Parathyroid adenoma (tissue), 2 donors: Measurements from ENCODE around the gene AKT2.

Experiments used
- H2AFZ ChIP-seq: fragments of 300-600 bp; sonication (generic); one replicate; pipeline ENCODE4 v1.7.0; 2017; ENCODE audit warnings: antibody characterized with exemption, mild to moderate bottlenecking
- H3K27ac ChIP-seq: fragments of 300-600 bp; sonication (generic); one replicate; pipeline ENCODE4 v1.7.0; 2017
- H3K27me3 ChIP-seq: fragments of 300-600 bp; sonication (generic); one replicate; pipeline ENCODE4 v1.7.0; 2017; ENCODE audit warnings: low read length; ENCODE audit not compliant: control insufficient read depth, insufficient read depth
- H3K36me3 ChIP-seq: fragments of 300-600 bp; sonication (generic); one replicate; pipeline ENCODE4 v1.7.0; 2017; ENCODE audit warnings: low read length; ENCODE audit not compliant: control insufficient read depth, insufficient read depth
- H3K4me1 ChIP-seq: fragments of 300-600 bp; sonication (generic); one replicate; pipeline ENCODE4 v1.7.0; 2017; ENCODE audit warnings: control low read depth
- H3K4me2 ChIP-seq: fragments of 300-600 bp; sonication (generic); one replicate; pipeline ENCODE4 v1.7.0; 2017; ENCODE audit warnings: low read length
- H3K4me3 ChIP-seq: fragments of 300-600 bp; sonication (generic); one replicate; pipeline ENCODE4 v1.7.0; 2017; ENCODE audit warnings: low read depth, low read length
- H3K79me2 ChIP-seq: fragments of 300-600 bp; sonication (generic); one replicate; pipeline ENCODE4 v1.7.0; 2017; ENCODE audit warnings: control low read depth
- H3K9ac ChIP-seq: fragments of 300-600 bp; sonication (generic); one replicate; pipeline ENCODE4 v1.7.0; 2017; ENCODE audit warnings: mild to moderate bottlenecking
- H3K9me3 ChIP-seq: fragments of 300-600 bp; sonication (generic); one replicate; pipeline ENCODE4 v1.7.0; 2017; ENCODE audit warnings: low read length; ENCODE audit not compliant: control insufficient read depth
- TF ChIP-seq, protein P1 (sequence below): fragments of 300-600 bp; sonication (generic); IDR thresholded peaks from one replicate; pipeline ENCODE4 v1.7.0; 2017; ENCODE audit warnings: antibody characterized with exemption, mild to moderate bottlenecking
- donor health status: primary hyperparathyroidism.

The AKT2 gene

GRCh38 chr19:40205760-40206159, 79.4 kb downstream of the AKT2 start:
- Histone ChIP-seq H3K36me3 (no peaks in the 10 kb centered on the region), H3K9ac (no peak overlapping the region), H3K27me3 (no peaks in the 10 kb centered on the region), H2AFZ (no peak overlapping the region), H3K4me1 (no peaks in the 10 kb centered on the region), H3K9me3 (no peaks in the 10 kb centered on the region), H3K79me2 (no peaks in the 10 kb centered on the region), H3K4me2 (no peak overlapping the region), H3K4me3 (no peak overlapping the region), H3K27ac (no peak overlapping the region)
- TF ChIP-seq, protein P1, sequence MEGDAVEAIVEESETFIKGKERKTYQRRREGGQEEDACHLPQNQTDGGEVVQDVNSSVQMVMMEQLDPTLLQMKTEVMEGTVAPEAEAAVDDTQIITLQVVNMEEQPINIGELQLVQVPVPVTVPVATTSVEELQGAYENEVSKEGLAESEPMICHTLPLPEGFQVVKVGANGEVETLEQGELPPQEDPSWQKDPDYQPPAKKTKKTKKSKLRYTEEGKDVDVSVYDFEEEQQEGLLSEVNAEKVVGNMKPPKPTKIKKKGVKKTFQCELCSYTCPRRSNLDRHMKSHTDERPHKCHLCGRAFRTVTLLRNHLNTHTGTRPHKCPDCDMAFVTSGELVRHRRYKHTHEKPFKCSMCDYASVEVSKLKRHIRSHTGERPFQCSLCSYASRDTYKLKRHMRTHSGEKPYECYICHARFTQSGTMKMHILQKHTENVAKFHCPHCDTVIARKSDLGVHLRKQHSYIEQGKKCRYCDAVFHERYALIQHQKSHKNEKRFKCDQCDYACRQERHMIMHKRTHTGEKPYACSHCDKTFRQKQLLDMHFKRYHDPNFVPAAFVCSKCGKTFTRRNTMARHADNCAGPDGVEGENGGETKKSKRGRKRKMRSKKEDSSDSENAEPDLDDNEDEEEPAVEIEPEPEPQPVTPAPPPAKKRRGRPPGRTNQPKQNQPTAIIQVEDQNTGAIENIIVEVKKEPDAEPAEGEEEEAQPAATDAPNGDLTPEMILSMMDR = no peak

- H3K27me3 ChIP-seq = no peaks in the 10 kb centered on the region
- no peaks in the 10 kb centered on the region for H3K4me1 ChIP-seq
- no peak overlapping the region for H3K27ac ChIP-seq
- no peaks in the 10 kb centered on the region for H3K36me3 ChIP-seq
- H3K79me2 ChIP-seq = no peaks in the 10 kb centered on the region
- TF ChIP-seq, protein P1 = no peak
- no peak overlapping the region for H3K4me3 ChIP-seq
- no peaks in the 10 kb centered on the region for H3K9me3 ChIP-seq
- H3K9ac ChIP-seq = no peak overlapping the region
- no peak overlapping the region for H3K4me2 ChIP-seq
- no peak overlapping the region for H2AFZ ChIP-seq
Measured at GRCh38 chr19:40204381-40204780, 80.8 kb downstream of the AKT2 start.

DNA sequence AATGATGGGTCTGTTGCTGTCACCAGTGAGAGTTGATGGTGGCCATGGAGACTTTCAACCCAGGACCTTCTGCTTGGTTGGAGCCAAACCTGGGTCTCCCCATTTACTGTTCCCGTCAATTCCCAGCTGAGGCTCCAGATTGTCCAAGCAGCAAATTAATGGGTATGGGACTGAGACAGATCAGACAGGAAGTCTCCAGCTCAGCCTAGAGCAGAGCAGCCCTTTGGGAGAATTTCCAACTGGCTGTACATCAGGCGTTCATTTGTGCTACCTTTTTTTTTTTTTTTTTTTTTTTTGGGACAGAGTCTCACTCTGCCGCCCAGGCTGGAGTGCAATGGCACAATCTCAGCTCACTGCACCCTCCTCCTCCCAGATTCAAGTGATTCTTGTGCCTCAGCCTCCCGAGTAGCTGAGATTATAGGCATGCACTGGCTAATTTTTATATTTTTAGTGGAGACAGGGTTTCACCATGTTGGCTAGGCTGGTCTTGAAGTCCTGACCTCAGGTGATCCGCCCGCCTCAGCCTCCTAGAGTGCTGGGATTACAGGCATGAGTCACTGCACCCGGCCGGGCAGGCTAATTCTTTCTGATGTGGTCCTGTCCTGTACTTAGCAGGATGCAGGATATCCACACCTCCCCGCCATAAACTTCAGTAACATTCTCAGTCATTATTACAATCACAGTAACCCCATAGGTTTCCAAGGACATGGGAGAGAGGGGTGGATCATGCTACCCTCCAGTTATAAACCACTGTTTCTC, 84.6 kb downstream of the AKT2 start:
- no peak overlapping the region for H2AFZ ChIP-seq
- H3K4me2 ChIP-seq = no peak overlapping the region
- no peak overlapping the region for H3K27ac ChIP-seq
- no peaks in the 10 kb centered on the region for H3K9me3 ChIP-seq
- H3K27me3 ChIP-seq = no peaks in the 10 kb centered on the region
- H3K79me2 ChIP-seq = no peaks in the 10 kb centered on the region
- H3K36me3 ChIP-seq = no peaks in the 10 kb centered on the region
- no peak overlapping the region for H3K9ac ChIP-seq
- TF ChIP-seq, protein P1 = no peak
- no peaks in the 10 kb centered on the region for H3K4me1 ChIP-seq
- no peak overlapping the region for H3K4me3 ChIP-seq

DNA sequence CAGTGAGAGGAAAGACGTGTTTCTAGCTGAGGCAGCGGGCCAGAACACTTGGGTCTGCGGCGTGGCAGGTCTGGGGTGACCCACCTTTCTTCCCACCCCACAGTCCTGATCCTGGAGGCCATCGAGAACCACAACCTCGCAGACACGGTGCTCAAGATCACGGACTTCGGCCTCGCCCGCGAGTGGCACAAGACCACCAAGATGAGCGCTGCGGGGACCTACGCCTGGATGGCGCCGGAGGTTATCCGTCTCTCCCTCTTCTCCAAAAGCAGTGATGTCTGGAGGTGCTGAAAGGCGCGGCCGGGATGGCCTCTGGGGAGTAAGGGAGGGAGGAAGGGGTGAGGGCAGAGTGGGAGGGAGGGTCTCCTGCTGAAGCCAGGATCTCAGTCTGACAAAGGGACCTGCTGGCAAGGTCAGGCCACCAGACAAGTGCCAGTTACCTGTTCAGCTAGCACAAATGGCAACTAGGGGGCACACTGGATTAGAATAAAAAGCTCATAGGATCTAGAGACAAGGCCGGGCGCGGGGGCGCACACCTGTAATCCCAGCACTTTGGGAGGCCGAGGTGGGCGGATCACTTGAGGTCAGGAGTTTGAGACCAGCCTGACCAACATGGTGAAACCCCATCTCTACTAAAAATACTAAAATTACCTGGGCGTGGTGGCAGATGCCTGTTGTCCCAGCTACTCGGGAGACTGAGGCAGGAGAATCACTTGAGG, 86.7 kb downstream of the AKT2 start:
- Histone ChIP-seq H3K4me2 (no peak overlapping the region), H3K27ac (no peak overlapping the region), H2AFZ (no peak overlapping the region), H3K9me3 (no peaks in the 10 kb centered on the region), H3K79me2 (no peaks in the 10 kb centered on the region), H3K36me3 (no peaks in the 10 kb centered on the region), H3K4me1 (no peaks in the 10 kb centered on the region), H3K9ac (no peak overlapping the region), H3K27me3 (no peaks in the 10 kb centered on the region), H3K4me3 (no peak overlapping the region)
- TF ChIP-seq, protein P1 = no peak

DNA sequence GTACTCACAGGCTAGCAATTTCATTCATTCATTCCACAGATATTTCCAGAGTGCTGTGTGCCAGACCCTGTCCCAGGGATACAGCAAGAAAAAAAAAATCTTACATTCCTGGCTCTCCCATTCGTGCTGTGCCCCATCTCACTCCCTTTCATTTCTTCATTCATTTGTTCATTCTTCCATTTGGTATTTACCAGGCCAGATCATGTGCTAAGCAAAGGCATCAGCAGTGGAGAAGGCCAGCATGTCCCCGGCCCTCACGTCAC, 91.6 kb downstream of the AKT2 start:
- no peaks in the 10 kb centered on the region for H3K27me3 ChIP-seq
- TF ChIP-seq, protein P1 = no peak

More for the DNA sequence above, 91.6 kb downstream of the AKT2 start:
- H3K36me3 ChIP-seq = no peaks in the 10 kb centered on the region
- no peaks in the 10 kb centered on the region for H3K79me2 ChIP-seq
- H3K4me3 ChIP-seq = no peak overlapping the region
- no peak overlapping the region for H3K27ac ChIP-seq
- no peak overlapping the region for H2AFZ ChIP-seq
- no peaks in the 10 kb centered on the region for H3K9me3 ChIP-seq
- no peak overlapping the region for H3K9ac ChIP-seq
- H3K4me1 ChIP-seq = peaks cover 7% of the 10 kb centered on the region
- H3K4me2 ChIP-seq = no peak overlapping the region
